Frontal cortex (tissue), 4 donors: ENCODE results near the gene NAPG. TPM values are rescaled to one million over a fixed set of nuclear protein-coding genes. Genes with fewer than 3 reads are reported as not detected.
A peak's percentile ranks its signal among the peaks of the same experiment; 100 is the strongest.

ENCODE experiments used
- DNase-seq, 2 donors: peaks; one replicate each; pipeline ENCODE4 v3.0.0; 2012; ENCODE audit warnings: low spot score in 2 of 2
- FAIRE-seq: peaks from 2 replicates; lab custom pipeline; 2012; peaks lifted over from hg19 to GRCh38; lab: Jason Lieb, UNC
- total RNA-seq: library from RNA; depleted of rRNA; stranded (reverse); fragments of >200 nt; gene quantifications from one replicate; pipeline ENCODE4 v1.2.3, GENCODE V29; 2014
- donor health status: control.
- donor health status: control.
- donor health status: control.

NAPG gene
- total RNA-seq, 1 donor from 2014 or later: 107 TPM

GRCh38 chr18:10508591-10508990, 17.2 kb upstream of the NAPG start:
- no peak for DNase-seq
- no peak for FAIRE-seq

DNA sequence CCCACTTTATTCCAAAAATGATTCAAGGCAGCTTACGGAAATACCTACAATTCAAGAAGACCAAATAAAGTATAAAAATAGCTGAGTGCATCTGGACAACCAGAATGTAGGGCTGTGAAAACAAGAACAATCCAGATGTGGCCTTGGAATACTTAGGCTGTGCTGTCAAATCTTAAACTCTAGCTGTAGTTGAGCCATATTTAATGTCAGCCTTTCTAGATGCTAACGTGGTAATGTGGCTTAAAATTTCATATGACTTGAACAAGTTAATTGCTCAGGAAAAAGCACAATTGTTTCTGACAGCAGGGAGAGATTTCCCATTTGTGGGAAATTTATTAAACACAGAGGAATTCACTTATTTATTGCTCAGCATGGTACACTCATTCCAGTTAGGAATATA, 14.6 kb upstream of the NAPG start:
- FAIRE-seq (no peak), DNase-seq (no peak)

- DNase-seq (no peak), FAIRE-seq (no peak)
Observed at GRCh38 chr18:10514082-10514481, 11.7 kb upstream of the NAPG start.

- FAIRE-seq (no peak), DNase-seq (no peak)
Observed at GRCh38 chr18:10514601-10515000, 11.2 kb upstream of the NAPG start.

DNA sequence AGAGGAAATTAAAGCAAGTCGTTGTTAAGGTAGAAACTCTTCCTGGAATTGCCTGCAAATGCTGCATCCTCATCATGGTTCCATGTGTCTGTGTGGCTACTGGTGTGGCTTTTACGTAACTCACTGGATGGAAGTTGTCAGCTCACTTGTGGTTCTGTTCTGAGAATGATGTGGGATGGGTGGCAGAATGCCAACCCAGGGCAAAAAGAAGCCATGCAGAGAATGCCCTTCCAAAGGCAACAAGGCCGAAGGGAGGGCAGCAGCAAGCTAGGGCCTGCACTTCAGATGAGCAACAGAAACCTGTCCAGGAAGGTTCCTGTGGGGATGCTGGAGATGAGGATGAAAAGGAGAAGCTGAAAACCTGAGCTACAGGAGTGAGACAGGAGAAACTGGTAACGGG, 10.4 kb upstream of the NAPG start:
- FAIRE-seq (no peak), DNase-seq (no peak)

DNA sequence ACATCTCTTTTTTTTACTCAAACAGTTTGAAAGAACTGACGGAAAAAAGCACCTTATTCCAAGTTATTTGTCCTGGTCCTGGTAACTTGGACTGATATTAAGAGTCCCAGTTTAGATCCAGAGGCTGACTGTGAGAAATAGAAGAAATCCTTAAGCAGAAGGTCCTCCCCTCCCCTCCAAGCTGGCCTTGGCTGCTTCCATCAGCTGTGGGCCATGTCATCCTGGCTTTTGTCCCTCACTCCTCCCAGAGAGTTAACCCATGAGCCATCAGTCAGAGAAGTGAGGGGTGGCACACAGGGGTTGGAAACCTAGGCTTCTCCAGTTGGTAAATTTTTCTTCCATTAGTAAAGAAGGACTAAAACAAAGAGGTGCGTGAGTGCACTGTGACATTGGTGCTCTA, 9.7 kb upstream of the NAPG start:
- FAIRE-seq: no peak
- no peak for DNase-seq

GRCh38 chr18:10518595-10519255, 7.1 kb upstream of the NAPG start:
- peak; percentile 63 to 68 for DNase-seq

GRCh38 chr18:10519366-10519765, 6.5 kb upstream of the NAPG start:
- no peak for DNase-seq

More at GRCh38 chr18:10518595-10519255, 7.1 kb upstream of the NAPG start:
- peak; percentile 51 for FAIRE-seq

DNA sequence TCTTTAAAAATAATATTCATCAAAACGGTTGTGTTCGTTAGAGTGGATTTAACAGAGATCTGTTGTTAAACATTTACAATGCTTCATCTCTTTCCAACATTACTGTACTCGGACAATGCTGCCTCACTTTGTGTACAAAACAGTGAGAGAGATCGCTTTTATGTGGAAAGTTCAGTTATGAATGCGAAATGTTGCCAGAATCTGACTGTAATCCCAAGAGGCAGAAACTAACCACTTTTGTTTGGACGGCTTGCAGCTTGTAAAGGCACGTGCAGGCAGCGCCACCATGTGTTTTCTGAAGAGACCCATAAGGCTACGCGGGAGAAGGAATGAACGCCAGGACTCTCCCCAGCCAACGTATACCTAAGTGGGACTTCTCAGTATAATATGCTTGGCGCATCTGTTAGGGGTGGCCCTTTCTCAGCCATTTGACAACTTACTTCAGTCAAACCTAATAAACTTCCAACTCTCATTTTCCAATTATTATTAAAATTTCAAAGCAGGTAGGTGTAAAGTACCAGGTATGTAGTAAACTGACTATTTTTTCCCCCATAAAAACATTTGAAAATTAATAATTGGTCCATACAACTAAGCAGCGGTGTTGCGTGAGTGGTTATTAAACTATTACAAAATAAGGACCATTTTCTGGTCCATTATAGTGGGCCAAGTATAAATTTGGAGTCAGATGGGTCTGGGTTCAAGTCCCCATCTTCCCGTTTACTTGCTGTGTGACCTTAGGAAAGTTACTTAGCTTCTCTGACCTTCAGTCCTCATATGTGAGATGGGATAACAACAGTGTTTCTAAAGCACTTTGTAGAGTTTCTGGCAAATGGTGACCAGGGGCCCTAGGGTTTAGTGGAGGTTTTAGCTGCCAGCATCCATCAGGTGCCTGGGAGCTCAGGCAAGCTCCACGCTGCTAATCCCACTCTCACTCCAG, 5.6 kb upstream of the NAPG start:
- no peak for FAIRE-seq
- peak; percentile 60 to 76 for DNase-seq

More at GRCh38 chr18:10519366-10519765, 6.5 kb upstream of the NAPG start:
- FAIRE-seq: no peak

DNA sequence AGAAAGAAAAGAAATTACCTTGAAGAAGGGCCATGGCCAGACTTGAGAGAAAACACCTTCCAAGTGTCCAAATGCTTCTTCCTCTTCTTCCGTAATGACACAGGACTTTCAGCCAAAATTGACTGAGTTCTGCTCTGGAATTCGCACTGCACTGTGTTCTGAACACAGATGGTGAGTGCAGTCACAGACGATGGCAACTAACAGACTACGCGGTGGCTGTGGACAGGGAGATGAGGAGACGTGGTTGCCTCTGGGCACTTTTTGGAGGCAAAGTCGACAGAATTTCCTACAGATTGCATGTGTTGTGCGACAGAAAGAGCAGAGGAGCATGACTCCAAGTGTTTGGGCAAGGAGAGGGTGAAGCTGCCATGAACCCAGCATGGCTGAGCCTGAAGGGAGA, 4.3 kb upstream of the NAPG start:
- DNase-seq (no peak), FAIRE-seq (no peak)

GRCh38 chr18:10522574-10522973, 3.3 kb upstream of the NAPG start:
- DNase-seq (no peak), FAIRE-seq (no peak)

GRCh38 chr18:10523544-10523943, 2.3 kb upstream of the NAPG start:
- DNase-seq: no peak
- FAIRE-seq: no peak

GRCh38 chr18:10524507-10525370, 1.1 kb upstream of the NAPG start:
- no peak for DNase-seq
- no peak for FAIRE-seq

- no peak for DNase-seq
- no peak for FAIRE-seq
Observed at GRCh38 chr18:10525371-10525691, 496 bp upstream of the NAPG start.

GRCh38 chr18:10526561-10526949, 728 bp downstream of the NAPG start:
- FAIRE-seq: no peak
- DNase-seq: peak in 1 of 2 donors; percentile 24

GRCh38 chr18:10528439-10528838, 2.6 kb downstream of the NAPG start:
- no peak for DNase-seq
- FAIRE-seq: no peak

GRCh38 chr18:10530002-10530401, 4.2 kb downstream of the NAPG start:
- DNase-seq: no peak
- no peak for FAIRE-seq

- DNase-seq: no peak
- no peak for FAIRE-seq
Observed at GRCh38 chr18:10530852-10531251, 5.0 kb downstream of the NAPG start.

DNA sequence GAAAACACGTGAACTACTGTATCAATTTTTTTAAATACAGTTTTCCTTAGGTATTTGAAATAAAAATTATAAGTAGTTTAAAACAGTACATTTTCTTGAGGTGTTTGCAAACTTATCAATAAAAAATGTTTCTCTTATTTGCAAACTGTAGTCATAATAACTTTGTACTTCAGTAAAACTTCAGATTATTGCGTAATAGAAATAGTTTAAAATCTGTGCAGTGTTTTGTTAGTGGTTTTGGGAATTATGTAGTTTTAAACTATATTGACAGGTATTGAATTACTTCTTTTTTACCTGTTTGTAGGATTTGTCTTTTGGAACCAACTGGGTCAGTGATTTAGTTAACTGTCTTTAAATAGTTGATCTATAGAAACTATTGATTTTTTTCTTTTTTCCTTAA, 7.3 kb downstream of the NAPG start:
- FAIRE-seq: no peak

DNA sequence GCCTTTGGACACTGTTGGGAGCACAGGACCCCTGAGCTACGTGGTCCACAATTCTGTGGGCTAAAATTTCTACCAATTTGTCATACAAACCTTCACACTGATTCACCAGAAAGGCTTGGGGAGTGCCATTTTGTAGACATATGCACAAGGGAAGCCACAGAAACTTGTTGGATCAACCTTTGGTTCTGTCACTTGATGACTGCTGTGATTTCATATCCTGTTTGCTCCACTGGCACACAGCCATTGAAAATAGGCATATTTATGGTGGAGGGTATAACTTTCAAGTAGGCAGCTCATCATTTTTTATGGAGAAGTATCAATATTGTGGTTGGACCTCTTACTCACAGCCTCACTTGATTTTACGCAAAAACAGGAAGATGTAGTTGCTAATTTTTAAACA, 10.5 kb downstream of the NAPG start:
- no peak for FAIRE-seq

More for the DNA sequence above, 7.3 kb downstream of the NAPG start:
- no peak for DNase-seq

More for the DNA sequence above, 10.5 kb downstream of the NAPG start:
- DNase-seq: no peak
